Stomach (tissue), 9 donors: Measurements from ENCODE around the gene SIGLEC8. TPM values are rescaled to one million over a fixed set of nuclear protein-coding genes. Genes with fewer than 3 reads are reported as not detected.
A peak's percentile ranks its signal among the peaks of the same experiment; 100 is the strongest.

Experiments
- DNase-seq, 2 donors: peaks; one replicate each; pipeline versions ENCODE4 v3.0.0 to v3.0.0-alpha.2; 2013 to 2019
- H3K27ac ChIP-seq, 5 donors: fragments of 200-600 bp in 4 of 5; sonication (generic) in 4 of 5; one replicate each; pipeline ENCODE4 v1.5.1; 2013 to 2019; ENCODE audit warnings: mild to moderate bottlenecking in 1 of 5, moderate library complexity in 1 of 5
- H3K27me3 ChIP-seq, 3 donors: fragments of 200-600 bp; sonication (generic); one replicate each; pipeline ENCODE4 v1.5.1; 2017 to 2019; ENCODE audit warnings: mixed run types in 1 of 3
- H3K36me3 ChIP-seq, 4 donors: fragments of 200-600 bp; sonication (generic); 1 replicate in 3 of 4; 2 replicates in 1 of 4; pipeline ENCODE4 v1.5.1; 2016 to 2019
- H3K4me1 ChIP-seq, 4 donors: fragments of 200-600 bp; sonication (generic); one replicate each; pipeline ENCODE4 v1.5.1; 2016 to 2019
- H3K4me3 ChIP-seq, 4 donors: fragments of 200-600 bp; sonication (generic) in 3 of 4; one replicate each; pipeline ENCODE4 v1.5.1; 2016 to 2019; ENCODE audit warnings: mild to moderate bottlenecking in 1 of 4
- H3K9me3 ChIP-seq, 4 donors: fragments of 200-600 bp; sonication (generic); one replicate each; pipeline ENCODE4 v1.5.1; 2016 to 2019
- EP300 ChIP-seq: sonication (generic); formaldehyde crosslinking; IDR thresholded peaks from one replicate; pipeline ENCODE4 v1.6.1; 2017; ENCODE audit warnings: antibody characterized with exemption
- POLR2A ChIP-seq, 4 donors: fragments of 450-650 bp; IDR thresholded peaks; one replicate each; pipeline ENCODE4 v1.6.1; 2016; ENCODE audit warnings: antibody characterized with exemption in 4 of 4, control low read depth in 2 of 4, mild to moderate bottlenecking in 1 of 4, moderate library complexity in 1 of 4
- POLR2AphosphoS5 ChIP-seq, 3 donors: sonication (generic); formaldehyde crosslinking; IDR thresholded peaks; one replicate each; pipeline ENCODE4 v1.6.1; 2016; ENCODE audit warnings: antibody characterized with exemption in 3 of 3
- WGBS, 5 donors: extraction: QIAGEN DNeasy Blood & Tissue Kit in 3 of 5; methylation state at CpG; one replicate each; pipeline versions ENCODE4 v1.1.5 to v1.1.7; 2013 to 2018; 5-methylcytosine and 5-hydroxymethylcytosine counted together
- intact Hi-C: fragments of 100-400 bp; cut with DNase I; formaldehyde crosslinking; loops from one replicate; pipeline ENCODE4 v1.15.1; 2023; ENCODE audit warnings: low total_unique reads
- polyA plus RNA-seq, 3 donors: library from polyadenylated mRNA; stranded (reverse); fragments of 200-250 nt; gene quantifications; one replicate each; pipeline ENCODE4 v1.2.3, GENCODE V29; 2013
- small RNA-seq, 4 donors: library from RNA; depleted of rRNA; stranded (forward); fragments of <200 nt; gene quantifications; one replicate each; pipeline ENCODE3, GENCODE V24; 2016
- total RNA-seq, 5 donors: library from RNA; depleted of rRNA; stranded (reverse); fragments of >200 nt; gene quantifications; one replicate each; pipeline versions ENCODE4 v1.1.0 to v1.2.3, GENCODE V29; 2014 to 2016
- TF ChIP-seq, protein P1 (sequence below), 7 experiments: fragments of 450-650 bp in 4 of 7; fragments of 200-600 bp in 3 of 7; sonication (generic) in 3 of 7; IDR thresholded peaks; one replicate each; pipeline ENCODE4 v1.5.1; 2016 to 2019; ENCODE audit warnings: antibody characterized with exemption in 7 of 7, control low read depth in 2 of 7, mild to moderate bottlenecking in 1 of 7
- donor health status: healthy with polysubstance abuse.
- donor health status: Bipolar disorder and iron deficiency.
- donor health status: healthy.

Gene SIGLEC8
- total and polyA plus RNA-seq, 8 donors, result 0.20 to 2.3 (median 1.1) TPM; not detected in 3

DNA sequence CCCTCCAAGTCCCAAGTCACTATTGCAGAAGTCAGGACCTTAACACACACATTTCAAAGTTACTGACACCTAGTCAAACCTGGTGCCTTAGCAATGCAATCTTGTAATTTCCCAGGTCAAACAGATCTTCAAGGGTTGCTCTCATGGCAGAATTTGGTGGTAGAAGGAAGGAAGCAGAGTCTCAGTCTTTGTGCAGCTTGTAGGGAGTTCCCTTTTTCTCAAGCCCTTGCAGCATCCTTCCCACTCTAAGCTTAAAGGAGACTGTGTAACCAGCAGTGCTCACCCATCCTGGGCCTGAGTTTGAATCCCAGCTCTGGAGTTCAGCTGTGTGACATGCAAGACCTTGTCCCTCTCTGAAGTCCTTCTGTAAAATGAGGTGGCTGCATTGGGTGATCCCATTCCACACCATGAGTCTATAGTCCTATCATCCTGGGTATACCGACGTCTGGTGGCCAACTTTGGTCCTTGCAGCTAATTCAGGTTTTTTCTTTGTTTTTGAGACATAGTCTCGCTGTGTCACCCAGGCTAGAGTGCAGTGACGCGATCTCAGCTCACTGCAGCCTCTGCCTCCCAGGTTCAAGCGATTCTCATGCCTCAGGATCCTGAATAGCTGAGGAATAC lies 50.6 kb downstream of the SIGLEC8 start:
- DNase-seq, result peak; percentile 40 to 65

GRCh38 chr19:51402117-51402516 lies 56.1 kb downstream of the SIGLEC8 start:
- H3K4me1 ChIP-seq, result no peaks in the 10 kb centered on the region
- no peak for TF ChIP-seq POLR2A (IDR thresholded peaks at IDR 0.05)
- TF ChIP-seq EP300, result no peak
- no peak for TF ChIP-seq POLR2AphosphoS5 (IDR thresholded peaks at IDR 0.05)
- TF ChIP-seq, protein P1, sequence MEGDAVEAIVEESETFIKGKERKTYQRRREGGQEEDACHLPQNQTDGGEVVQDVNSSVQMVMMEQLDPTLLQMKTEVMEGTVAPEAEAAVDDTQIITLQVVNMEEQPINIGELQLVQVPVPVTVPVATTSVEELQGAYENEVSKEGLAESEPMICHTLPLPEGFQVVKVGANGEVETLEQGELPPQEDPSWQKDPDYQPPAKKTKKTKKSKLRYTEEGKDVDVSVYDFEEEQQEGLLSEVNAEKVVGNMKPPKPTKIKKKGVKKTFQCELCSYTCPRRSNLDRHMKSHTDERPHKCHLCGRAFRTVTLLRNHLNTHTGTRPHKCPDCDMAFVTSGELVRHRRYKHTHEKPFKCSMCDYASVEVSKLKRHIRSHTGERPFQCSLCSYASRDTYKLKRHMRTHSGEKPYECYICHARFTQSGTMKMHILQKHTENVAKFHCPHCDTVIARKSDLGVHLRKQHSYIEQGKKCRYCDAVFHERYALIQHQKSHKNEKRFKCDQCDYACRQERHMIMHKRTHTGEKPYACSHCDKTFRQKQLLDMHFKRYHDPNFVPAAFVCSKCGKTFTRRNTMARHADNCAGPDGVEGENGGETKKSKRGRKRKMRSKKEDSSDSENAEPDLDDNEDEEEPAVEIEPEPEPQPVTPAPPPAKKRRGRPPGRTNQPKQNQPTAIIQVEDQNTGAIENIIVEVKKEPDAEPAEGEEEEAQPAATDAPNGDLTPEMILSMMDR (IDR thresholded peaks at IDR 0.05), result no peak
- H3K4me3 ChIP-seq, result no peak overlapping the region
- H3K9me3 ChIP-seq, result peaks cover 4 to 28% (median 17%) of the 10 kb centered on the region in 4 donors
- DNase-seq, result no peak
- intact Hi-C loops, result no loop called here
- peaks cover 0 to 10% (median 0%) of the 10 kb centered on the region in 3 donors for H3K27me3 ChIP-seq
- WGBS, 5 donors, result 93 to 97% (median 95%) methylated on average over 9 of the region's 9 CpGs
- H3K36me3 ChIP-seq, result no peaks in the 10 kb centered on the region
- no peak overlapping the region for H3K27ac ChIP-seq

More for the DNA sequence above, 50.6 kb downstream of the SIGLEC8 start:
- Histone ChIP-seq H3K4me1 (peaks cover 0 to 11% (median 0%) of the 10 kb centered on the region in 4 donors), H3K4me3 (no peak overlapping the region), H3K27ac (peak overlapping the region in 1 of 5 donors; percentile 50), H3K36me3 (no peaks in the 10 kb centered on the region), H3K9me3 (peaks cover 0 to 14% (median 6%) of the 10 kb centered on the region in 4 donors), H3K27me3 (peaks cover 0 to 21% (median 0%) of the 10 kb centered on the region in 3 donors)
- WGBS, 5 donors, result 28 to 44% (median 39%) methylated on average over 6 of the region's 6 CpGs
- intact Hi-C loops, result no loop called here
- TF ChIP-seq, protein P1 (IDR thresholded peaks at IDR 0.05), result peak in 5 of 7 experiments; percentile 9 to 51 (median 30)
- no peak for TF ChIP-seq POLR2AphosphoS5 (IDR thresholded peaks at IDR 0.05)

Small RNA genes within 50 kb of the gene (small RNA-seq; reads per million reads assigned to genes)
- gene AC020914.3, result 0 reads per million in 4 donors
- 0 reads per million in 4 donors for gene AC020914.5

Other genes with a start within 250 kb of the SIGLEC8 start
- gene CD33, start 233.4 kb downstream of the SIGLEC8 start, total RNA-seq, result 1 to 10 TPM in 2 of 5 donors, not detected in 3; 3.7 to 4.8 TPM
- 1 to 10 TPM; 1.7 to 3.0 (median 1.7) TPM for gene CD33, start 233.4 kb downstream of the SIGLEC8 start, polyA plus RNA-seq
- gene SIGLECL1, start 207.4 kb downstream of the SIGLEC8 start, total RNA-seq, result not detected
- not detected for gene SIGLECL1, start 207.4 kb downstream of the SIGLEC8 start, polyA plus RNA-seq
- under 1 TPM in 1 of 5 donors, not detected in 4; 0.18 TPM for gene IGLON5, start 146.8 kb downstream of the SIGLEC8 start, total RNA-seq
- gene IGLON5, start 146.8 kb downstream of the SIGLEC8 start, polyA plus RNA-seq, result under 1 TPM in 1 of 3 donors, not detected in 2; 0.13 TPM
- 1 to 10 TPM in 1 of 5 donors, under 1 TPM in 2, not detected in 2; 0.29 to 2.2 (median 0.37) TPM for gene VSIG10L, start 116.3 kb downstream of the SIGLEC8 start, total RNA-seq
- 10 to 100 TPM in 1 of 3 donors, 1 to 10 TPM in 1, not detected in 1; 1.1 to 39.6 TPM for gene VSIG10L, start 116.3 kb downstream of the SIGLEC8 start, polyA plus RNA-seq
- 100 to 1,000 TPM in 1 of 5 donors, 10 to 100 TPM in 3, 1 to 10 TPM in 1; 1.2 to 211 (median 53.4) TPM for gene ETFB, start 92.1 kb downstream of the SIGLEC8 start, total RNA-seq
- 100 to 1,000 TPM; 146 to 177 (median 157) TPM for gene ETFB, start 92.1 kb downstream of the SIGLEC8 start, polyA plus RNA-seq
- not detected for gene CLDND2, start 89.5 kb downstream of the SIGLEC8 start, total RNA-seq
- gene CLDND2, start 89.5 kb downstream of the SIGLEC8 start, polyA plus RNA-seq, result 1 to 10 TPM in 2 of 3 donors, under 1 TPM in 1; 0.88 to 4.3 (median 1.3) TPM
- 1 to 10 TPM in 1 of 5 donors, not detected in 4; 7.7 TPM for gene NKG7, start 85.8 kb downstream of the SIGLEC8 start, total RNA-seq
- gene NKG7, start 85.8 kb downstream of the SIGLEC8 start, polyA plus RNA-seq, result 1 to 10 TPM; 2.1 to 7.3 (median 3.1) TPM
- not detected for gene LIM2, start 70.5 kb downstream of the SIGLEC8 start, total RNA-seq
- gene LIM2, start 70.5 kb downstream of the SIGLEC8 start, polyA plus RNA-seq, result not detected
- not detected for gene C19orf84, start 67.9 kb downstream of the SIGLEC8 start, total RNA-seq
- gene C19orf84, start 67.9 kb downstream of the SIGLEC8 start, polyA plus RNA-seq, result not detected
- gene SIGLEC10, start 40.8 kb downstream of the SIGLEC8 start, total RNA-seq, result 10 to 100 TPM in 1 of 5 donors, 1 to 10 TPM in 2, not detected in 2; 1.1 to 21.4 (median 4.6) TPM
- gene SIGLEC10, start 40.8 kb downstream of the SIGLEC8 start, polyA plus RNA-seq, result 1 to 10 TPM; 1.7 to 3.1 (median 2.3) TPM
- gene CEACAM18, start 20.1 kb upstream of the SIGLEC8 start, total RNA-seq, result not detected
- not detected for gene CEACAM18, start 20.1 kb upstream of the SIGLEC8 start, polyA plus RNA-seq
- gene SIGLEC12, start 43.3 kb upstream of the SIGLEC8 start, total RNA-seq, result under 1 TPM in 1 of 5 donors, not detected in 4; 0.37 TPM
- 1 to 10 TPM in 1 of 3 donors, under 1 TPM in 1, not detected in 1; 0.10 to 1.2 TPM for gene SIGLEC12, start 43.3 kb upstream of the SIGLEC8 start, polyA plus RNA-seq
- gene SIGLEC6, start 73.2 kb upstream of the SIGLEC8 start, total RNA-seq, result 1 to 10 TPM in 1 of 5 donors, not detected in 4; 7.1 TPM
- gene SIGLEC6, start 73.2 kb upstream of the SIGLEC8 start, polyA plus RNA-seq, result 1 to 10 TPM in 1 of 3 donors, under 1 TPM in 1, not detected in 1; 0.50 to 2.4 TPM
- gene ZNF175, start 112.8 kb upstream of the SIGLEC8 start, total RNA-seq, result 10 to 100 TPM in 1 of 5 donors, 1 to 10 TPM in 4; 3.8 to 12.9 (median 5.0) TPM
- gene ZNF175, start 112.8 kb upstream of the SIGLEC8 start, polyA plus RNA-seq, result 1 to 10 TPM; 1.2 to 3.1 (median 1.7) TPM
- gene SIGLEC5, start 171.9 kb upstream of the SIGLEC8 start, total RNA-seq, result 1 to 10 TPM in 1 of 5 donors, under 1 TPM in 1, not detected in 3; 0.58 to 1.8 TPM
- gene SIGLEC5, start 171.9 kb upstream of the SIGLEC8 start, polyA plus RNA-seq, result 1 to 10 TPM in 1 of 3 donors, not detected in 2; 1.2 TPM
- 1 to 10 TPM in 3 of 5 donors, not detected in 2; 2.0 to 5.4 (median 2.8) TPM for gene SIGLEC14, start 188.4 kb upstream of the SIGLEC8 start, total RNA-seq
- gene SIGLEC14, start 188.4 kb upstream of the SIGLEC8 start, polyA plus RNA-seq, result 1 to 10 TPM in 1 of 3 donors, under 1 TPM in 1, not detected in 1; 0.55 to 1.8 TPM
- gene SPACA6, start 234.9 kb upstream of the SIGLEC8 start, total RNA-seq, result 100 to 1,000 TPM in 1 of 5 donors, 1 to 10 TPM in 4; 1.2 to 151 (median 3.9) TPM
- gene SPACA6, start 234.9 kb upstream of the SIGLEC8 start, polyA plus RNA-seq, result 10 to 100 TPM; 11.2 to 26.7 (median 19.8) TPM